ENCODE measurements around the gene DCX.

Gene DCX

DNA sequence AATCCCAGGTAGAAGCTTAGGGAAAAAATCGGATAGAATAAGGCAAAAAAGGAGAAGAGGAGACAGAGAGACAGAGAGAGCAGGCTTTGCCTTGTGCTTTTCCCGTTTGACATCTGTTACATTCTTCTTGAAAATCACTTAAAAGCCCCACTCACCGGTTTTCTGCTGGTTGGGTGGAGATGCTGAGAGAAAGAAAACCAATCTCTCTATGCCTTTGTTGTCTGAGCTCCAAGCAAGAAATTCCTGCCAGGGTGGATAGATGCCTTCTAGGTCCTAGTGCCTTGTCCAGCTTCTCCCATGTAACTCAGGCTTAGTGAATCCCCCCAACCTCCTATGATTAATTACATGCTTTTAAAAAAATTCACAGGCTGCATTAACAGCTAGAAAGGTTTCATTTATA, at the start of gene DCX:
Gene DCX, minus strand, starts transcription at position 210 of the 400 bp plus-strand sequence. CDS start 1,794 bp downstream, outside the sequence.
- no peak for DNase-seq

GRCh38 chrX:111460607-111461006, 48.6 kb upstream of the DCX start:
- DNase-seq: no peak

- no peak for DNase-seq
These were observed 35.3 kb upstream of the DCX start for GRCh38 chrX:111447298-111447697.

GRCh38 chrX:111445485-111445884, 33.5 kb upstream of the DCX start:
- peak; percentile 25 for DNase-seq

DNA sequence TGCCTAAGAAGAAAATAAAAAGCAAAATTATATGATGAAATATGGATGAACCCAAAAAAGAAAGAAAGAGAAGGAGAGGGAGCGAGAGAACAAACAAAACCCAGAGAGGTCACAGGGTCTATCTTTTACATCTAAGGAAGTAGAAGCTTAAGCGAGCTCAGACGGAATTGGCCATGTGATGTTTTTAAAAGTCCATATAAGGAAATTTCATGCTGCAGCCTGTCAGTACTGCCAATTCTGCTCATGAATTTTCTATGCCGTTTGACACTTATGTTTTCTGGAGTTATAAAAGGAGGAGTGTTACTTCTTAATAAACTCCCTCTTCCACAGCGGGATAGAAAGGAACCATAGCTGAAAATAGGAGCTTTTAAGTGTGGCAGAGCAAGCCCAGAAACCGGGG, 32.9 kb upstream of the DCX start:
- DNase-seq: no peak

GRCh38 chrX:111443946-111444345, 32.0 kb upstream of the DCX start:
- no peak for DNase-seq

DNA sequence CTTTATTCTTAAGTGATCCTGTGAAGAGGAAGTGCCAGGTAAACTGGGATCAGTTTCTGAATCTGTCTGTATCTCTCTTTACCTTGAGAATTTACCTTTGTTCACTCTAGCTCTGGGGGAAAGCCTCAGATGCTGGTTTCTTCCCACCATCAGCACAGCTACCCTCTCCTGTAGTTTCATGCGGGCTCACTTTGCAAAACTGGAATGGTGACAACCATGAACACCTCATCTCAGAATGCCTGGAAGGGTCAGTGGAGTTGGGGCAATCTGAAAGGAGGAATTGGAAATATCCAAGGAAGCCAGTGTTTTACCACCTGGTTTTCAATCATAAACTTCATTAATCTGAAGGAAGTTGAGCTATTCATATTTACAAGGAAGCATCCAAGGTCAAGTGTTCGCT, 30.8 kb upstream of the DCX start:
- DNase-seq: no peak

- DNase-seq: no peak
These were observed 23.5 kb upstream of the DCX start for GRCh38 chrX:111435469-111435868.

GRCh38 chrX:111431001-111431400, 19.0 kb upstream of the DCX start:
- no peak for DNase-seq

DNA sequence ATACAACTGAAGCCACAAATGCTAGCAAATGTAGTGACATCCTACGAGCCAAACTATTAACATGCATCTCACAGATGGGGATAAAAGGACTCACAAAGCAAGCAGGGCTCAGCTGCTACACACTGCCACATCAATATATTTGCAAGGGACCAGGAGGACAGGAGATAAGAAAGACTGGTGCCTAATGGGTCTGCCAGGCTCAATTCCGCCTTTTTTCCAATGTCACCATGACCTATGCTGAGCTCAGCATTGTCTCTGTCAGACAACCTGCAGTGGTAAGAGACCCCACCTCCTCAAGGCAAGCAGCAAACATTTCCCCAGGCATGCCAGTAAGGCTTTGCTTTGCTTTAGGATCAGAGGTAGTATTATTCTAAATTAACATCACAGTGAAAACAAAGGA, 435 bp downstream of the DCX start:
- DNase-seq: no peak

GRCh38 chrX:111410590-111411078, 1.4 kb downstream of the DCX start:
- DNase-seq: no peak

DNA sequence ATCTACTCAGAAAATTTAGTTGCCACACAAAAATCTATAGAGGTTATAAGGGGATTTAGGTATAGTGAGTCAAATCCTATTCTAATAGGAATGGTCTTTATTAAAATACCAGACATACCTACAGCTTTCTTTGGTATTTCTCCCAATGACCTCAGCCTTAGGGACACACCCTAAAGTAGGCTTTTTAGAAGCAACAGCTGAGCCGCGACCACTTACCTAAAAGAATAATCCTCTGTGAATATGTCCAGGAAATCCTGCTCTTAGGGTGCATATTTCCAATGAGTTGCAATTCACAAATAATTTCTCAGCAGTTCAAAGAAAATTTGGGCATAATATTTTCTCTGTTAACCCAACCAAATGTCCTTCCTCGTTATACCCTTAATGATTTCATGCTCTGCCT, 2.7 kb downstream of the DCX start:
- DNase-seq: no peak

- DNase-seq: no peak
These were observed 4.0 kb downstream of the DCX start for GRCh38 chrX:111407948-111408347.

- no peak for DNase-seq
These were observed 9.6 kb downstream of the DCX start for GRCh38 chrX:111402344-111402743.

DNA sequence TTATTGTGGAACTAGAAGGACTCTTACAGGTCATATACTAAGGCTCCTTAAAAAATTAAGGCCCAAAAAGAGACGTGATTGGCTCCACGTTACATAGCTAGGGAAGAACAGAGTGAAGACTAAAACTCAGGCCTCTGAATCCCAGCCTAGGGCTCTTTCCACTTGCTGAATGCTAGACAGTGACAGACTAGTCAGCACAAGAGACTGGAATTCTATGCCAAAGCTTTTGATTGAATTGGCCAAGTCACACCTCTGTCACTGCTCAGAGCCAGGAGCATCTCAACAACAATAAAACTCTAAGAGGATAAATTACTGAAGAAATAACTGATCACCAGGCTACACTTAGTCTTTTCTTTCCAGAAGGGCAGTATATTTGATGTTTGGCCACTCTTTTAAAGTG, 16.8 kb downstream of the DCX start:
- no peak for DNase-seq

GRCh38 chrX:111394569-111394968, 17.4 kb downstream of the DCX start:
- DNase-seq: no peak

DNA sequence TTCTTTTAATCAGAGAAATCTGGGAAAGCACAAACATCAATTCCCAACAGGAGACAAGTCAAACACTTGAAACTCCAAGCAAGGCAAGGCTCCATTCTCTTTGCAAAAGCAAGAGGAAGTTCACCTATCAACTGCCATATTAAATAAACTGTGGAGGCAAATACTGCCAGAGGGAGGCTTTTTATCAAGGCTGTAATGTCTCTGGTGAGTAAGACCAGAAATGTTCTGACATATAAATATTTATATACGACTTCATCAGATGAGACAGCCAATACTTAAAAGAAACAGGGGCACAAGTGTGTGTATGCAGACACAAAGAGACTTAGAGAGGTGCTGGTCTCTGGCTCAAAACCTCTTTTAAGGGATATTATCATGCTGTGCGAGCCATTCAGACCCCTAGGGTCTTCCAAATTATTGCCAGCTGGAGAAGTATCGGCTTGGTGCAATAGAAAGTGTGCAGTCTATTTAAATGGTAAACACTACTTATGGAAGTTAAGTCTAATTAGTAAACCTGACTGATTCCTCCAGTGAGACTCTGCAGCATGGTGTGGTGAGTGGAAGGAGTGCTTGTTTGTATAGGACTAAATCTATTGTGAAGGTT, 24.4 kb downstream of the DCX start:
- DNase-seq: no peak

GRCh38 chrX:111386615-111387233, 25.3 kb downstream of the DCX start:
- DNase-seq: no peak

DNA sequence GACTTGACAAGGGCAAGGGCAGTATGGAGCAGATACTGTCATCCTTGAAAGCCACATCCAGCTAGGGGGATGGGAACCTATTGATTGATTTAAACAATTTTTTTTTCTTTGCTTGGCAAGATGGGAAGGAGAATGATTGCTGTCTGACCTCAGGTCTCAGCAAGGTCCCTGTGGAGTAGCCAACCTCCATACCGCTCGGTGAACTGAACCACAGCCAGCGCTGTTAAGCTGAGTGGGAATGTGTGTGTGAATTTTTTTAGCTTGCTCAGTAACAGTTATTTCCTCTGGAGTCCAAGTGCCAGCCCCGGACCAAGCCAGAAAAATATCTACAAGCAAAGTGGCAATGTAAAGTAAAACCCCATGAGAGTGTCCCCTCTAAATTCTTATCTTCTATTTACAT, 25.9 kb downstream of the DCX start:
- no peak for DNase-seq

DNA sequence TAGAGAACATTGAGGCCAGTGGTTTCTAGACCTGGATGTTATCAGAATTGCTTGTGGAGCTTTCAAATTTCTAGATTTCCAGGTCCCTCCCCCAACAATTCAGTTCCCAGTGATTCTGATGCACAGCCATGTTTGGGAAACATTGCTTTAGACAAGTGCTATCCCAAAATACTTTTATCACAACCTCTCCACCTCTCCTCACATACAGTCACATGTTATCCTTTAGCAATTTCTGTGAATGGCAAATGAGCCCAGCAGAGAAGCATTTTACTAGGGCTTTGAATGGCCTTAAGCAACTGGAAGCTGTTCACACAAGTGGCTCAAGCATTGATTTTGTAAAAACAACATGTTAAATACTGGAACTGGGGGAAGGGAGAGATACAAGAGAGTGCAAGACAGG, 29.7 kb downstream of the DCX start:
- no peak for DNase-seq

DNA sequence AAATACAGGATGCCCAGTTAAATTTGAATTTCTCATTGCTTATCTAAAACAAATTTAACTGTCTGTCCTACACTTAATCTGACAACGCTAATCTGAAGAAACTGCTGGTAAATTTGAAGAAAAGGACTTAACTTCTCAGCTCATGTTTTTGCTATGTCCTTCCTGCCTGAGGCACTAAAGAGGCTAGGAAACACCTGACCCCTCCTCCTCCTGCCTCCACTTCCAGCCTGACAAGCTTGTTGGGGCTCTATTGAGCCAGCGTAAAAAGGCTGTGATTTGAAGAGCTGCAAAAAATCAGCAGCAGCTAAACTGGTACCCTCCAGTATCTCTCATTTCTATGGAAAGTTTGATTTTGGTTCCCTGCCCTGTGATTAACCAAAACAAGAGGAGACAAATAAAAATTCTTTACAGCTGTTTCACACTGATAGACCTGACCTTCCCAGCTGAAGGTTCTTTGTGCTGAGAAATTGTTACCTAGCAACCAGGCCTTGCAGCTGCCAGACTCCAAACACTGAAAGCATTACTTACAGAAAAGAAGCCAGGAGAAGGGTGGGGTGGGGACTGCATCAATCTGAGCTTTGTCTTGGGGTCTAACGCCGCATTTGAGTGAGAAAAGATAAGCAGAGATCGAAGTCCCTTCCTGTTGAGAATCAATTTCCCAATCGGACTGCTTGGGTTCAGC, 35.0 kb downstream of the DCX start:
- no peak for DNase-seq

DNA sequence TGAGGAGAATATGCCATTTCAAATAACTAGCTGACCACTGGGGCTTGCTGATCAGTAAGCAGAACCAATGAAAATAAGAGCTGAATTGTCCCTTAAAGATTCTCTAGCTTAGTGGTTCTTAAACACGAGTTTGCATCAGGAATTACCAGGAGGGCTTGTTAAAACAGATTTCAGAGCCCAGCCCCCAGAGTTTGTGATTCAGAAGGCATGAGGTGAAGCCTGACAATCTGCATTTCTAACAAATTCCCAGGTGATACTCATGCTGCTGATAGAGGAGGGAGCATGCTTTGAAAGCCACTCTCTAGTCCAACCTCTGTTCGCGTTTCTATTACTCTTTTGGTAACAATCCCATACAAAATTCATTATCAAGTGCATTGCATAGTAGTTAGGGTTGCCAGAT, 35.5 kb downstream of the DCX start:
- no peak for DNase-seq

- no peak for DNase-seq
These were observed 36.2 kb downstream of the DCX start for GRCh38 chrX:111375747-111376146.

DNA sequence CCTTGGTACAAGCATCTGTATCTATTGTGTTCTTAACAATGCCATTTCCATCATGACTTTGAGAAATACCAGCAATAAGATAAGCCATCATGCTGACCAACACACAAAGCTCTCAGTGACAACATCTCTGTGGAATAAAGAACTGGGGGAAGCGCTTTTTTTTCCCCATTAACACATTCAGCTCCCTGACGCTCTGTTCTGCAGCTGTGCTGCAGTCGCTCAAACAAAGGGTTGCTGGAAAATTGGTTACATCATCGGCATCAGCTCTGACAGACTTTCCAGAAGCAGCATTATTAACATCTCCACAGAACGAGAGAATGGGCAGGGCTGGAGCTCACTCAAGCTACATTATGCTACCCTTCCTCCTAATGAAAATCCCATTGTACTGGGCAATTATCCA, 39.9 kb downstream of the DCX start:
- no peak for DNase-seq

All from CD4-positive, alpha-beta T cell treated with Interleukin-4 for 4 hours (primary cell).